GM12801 (cell line): ENCODE data around the gene ASS1.

Experiments
- TF ChIP-seq, protein P1 (sequence below): IDR thresholded peaks from one replicate; pipeline ENCODE4 v1.5.1; 2011; ENCODE audit warnings: control low read depth; ENCODE audit not compliant: insufficient read length; ENCODE audit errors: extremely low read depth

The ASS1 gene

DNA sequence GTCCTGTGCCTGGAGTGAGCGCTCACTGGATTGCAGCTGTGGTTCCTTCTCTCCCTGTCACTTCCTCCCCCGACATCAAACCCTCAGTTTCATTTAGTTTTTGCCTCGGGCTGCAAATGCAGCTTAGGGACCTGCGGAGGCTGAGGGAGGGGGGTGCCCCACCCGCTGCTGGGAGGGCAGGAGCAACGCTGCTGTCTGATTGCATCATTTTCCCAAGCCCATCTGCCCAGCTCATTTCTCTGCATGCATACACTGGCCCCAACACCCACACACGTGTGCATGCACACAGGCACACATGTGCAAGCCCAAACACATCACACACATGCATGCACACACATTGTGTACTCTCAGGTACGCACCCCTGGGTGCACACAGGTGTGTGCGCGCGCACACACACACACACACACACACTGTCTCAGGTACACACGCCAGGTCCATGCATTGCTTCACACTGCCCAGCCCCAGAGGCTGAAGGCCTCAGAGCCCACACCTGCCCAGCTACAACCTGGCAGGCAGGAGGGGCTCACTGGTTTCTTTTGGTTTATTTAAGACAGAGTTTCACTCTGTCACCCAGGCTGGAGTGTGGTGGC is 3.4 kb downstream of the ASS1 start:
- TF ChIP-seq, protein P1, sequence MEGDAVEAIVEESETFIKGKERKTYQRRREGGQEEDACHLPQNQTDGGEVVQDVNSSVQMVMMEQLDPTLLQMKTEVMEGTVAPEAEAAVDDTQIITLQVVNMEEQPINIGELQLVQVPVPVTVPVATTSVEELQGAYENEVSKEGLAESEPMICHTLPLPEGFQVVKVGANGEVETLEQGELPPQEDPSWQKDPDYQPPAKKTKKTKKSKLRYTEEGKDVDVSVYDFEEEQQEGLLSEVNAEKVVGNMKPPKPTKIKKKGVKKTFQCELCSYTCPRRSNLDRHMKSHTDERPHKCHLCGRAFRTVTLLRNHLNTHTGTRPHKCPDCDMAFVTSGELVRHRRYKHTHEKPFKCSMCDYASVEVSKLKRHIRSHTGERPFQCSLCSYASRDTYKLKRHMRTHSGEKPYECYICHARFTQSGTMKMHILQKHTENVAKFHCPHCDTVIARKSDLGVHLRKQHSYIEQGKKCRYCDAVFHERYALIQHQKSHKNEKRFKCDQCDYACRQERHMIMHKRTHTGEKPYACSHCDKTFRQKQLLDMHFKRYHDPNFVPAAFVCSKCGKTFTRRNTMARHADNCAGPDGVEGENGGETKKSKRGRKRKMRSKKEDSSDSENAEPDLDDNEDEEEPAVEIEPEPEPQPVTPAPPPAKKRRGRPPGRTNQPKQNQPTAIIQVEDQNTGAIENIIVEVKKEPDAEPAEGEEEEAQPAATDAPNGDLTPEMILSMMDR = no peak

DNA sequence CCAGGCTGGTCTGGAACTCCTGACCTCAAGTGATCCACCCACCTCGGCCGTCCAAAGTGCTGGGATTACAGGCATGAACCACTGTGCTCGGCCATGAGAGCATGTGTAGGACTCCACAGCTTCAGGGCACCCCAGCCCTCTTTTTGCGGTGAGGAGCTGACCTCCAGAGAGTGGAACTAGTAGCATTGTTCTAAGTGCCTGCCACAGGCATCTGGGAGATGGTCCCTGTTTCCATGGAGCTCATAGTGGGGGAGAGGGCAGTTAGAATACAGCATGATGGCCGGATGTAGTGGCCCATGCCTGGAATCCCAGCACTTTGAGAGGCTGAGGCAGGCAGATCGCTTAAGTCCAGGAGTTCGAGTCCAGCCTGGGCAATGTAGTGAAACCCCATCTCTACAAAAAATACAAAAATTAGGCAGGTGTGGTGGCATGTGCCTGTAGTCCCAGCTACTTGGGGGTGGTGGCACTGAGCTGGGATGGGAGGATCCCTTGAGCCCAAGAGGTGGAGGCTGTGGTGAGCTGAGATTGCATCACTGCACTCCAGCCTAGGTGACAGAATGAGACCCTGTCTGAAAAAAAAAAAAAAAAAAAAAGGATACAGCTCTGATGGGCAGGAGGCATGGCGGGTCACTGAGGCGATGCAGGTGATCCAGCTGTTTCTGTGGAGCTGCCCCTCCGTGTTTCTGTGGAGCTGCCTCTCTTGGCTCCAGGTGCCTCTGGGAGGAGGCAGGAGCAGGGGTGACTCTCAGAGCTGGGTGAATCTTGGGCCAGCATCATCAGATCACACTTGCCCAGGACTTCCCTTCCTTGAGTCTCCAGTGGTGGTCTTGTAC is 4.2 kb downstream of the ASS1 start:
- TF ChIP-seq, protein P1 = no peak

DNA sequence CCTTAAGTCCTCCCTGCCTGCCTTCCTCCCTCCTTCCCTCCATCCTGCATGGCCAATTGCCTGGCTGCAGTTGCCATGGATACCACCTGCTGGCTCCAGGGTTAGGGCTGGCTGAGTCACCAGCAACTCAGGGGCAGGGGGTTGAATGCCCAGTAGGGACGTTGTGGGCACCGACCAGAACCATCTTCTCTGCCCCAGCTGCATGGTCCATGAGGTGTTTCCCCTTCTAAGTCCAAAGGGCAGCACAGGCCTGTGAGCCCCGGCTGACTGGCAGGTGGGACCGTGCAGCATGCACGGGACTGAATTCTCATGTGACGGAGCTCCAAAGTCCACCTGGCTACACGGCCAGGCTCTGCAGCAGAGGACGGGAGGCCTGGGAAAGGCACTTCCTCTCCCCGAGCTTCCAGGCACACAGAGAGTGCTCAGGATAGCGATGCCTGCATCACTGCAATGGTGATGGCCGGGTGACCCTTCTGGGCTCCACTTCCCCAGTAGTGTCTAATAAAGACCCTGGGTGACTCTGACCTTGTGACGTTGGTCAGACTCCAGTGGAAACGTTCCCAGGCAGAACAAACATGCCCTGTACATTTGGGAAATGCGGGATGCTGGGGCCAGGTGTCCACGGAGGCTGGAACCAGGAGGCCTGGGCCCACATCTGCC is 5.7 kb downstream of the ASS1 start:
- TF ChIP-seq, protein P1 = no peak

DNA sequence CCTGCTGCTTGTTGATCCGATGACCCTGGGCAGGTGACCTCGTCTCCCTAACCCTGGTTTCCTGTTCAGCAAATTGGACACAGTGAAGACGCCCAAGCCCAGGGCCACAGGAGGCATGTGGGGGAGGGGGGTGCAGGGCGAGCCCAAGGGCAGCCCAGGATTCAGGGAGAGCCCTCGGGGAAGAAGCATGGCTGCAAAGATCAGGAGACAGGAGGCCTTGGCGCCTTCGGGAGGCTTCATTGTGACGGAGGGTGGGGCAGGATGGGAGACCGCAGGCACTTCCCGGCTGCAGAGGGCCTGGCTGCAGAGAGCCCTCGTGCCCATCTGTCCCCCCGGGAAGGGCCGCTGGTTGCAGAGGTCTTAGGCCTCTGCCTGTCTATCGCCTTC is 6.2 kb downstream of the ASS1 start:
- TF ChIP-seq, protein P1 = no peak

DNA sequence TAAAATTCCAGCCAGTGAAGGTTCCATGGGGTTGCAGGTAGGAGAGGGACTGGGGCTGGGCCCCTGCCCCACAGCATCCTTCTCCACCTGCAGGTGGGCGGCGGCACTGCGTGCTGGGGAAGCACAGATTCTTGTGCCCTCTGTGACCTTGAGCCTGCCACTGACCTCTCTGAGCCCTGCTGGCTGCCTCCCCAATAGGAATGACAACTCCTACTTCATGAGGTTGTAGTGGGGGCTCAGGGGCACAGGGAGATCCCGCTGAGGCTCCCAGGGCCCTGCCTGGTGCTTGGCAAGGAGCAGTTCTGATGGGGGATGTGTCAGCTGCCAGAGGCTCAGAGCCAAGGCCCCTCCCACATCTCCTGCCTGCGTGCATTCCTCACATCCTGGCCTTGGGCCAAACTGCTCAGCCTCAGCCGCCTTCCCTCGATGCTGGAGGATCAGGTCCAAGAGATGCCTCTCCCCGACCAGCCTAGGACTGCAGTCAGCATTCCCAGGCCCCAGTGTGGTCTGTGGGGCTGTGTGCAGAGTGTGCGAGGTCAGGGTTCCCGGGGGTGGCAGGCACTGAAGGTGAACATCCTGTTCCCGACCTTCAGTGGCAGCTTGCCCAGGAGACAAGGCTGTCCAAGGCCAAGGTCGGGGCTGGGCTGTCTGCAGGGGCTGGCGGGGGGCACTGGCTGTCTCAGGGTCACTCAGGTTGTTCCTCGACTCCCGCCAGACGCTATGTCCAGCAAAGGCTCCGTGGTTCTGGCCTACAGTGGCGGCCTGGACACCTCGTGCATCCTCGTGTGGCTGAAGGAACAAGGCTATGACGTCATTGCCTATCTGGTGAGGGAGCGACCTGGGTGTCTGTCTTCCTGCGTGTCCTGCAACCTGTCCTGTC is 7.0 kb downstream of the ASS1 start:
- TF ChIP-seq, protein P1 = no peak

DNA sequence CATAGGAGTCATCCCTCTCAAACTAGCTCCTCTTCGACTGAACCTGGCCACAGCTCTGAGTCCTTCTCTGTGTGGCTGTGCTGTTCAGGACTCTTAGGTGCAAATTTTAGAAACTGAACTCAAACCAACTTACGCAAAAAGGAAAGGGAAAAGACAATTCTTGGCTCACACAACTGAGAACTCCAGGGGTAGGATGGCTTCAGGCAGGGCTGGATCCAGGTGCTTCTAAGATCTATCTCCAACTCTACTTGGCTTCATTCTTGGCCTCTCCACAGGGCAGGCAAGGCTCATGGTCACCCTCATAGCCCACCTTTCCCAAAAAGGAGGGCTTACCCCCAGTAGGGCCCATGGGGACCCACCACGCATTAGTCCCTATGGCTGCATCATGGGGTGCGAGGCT is 8.1 kb downstream of the ASS1 start:
- TF ChIP-seq, protein P1 = no peak

DNA sequence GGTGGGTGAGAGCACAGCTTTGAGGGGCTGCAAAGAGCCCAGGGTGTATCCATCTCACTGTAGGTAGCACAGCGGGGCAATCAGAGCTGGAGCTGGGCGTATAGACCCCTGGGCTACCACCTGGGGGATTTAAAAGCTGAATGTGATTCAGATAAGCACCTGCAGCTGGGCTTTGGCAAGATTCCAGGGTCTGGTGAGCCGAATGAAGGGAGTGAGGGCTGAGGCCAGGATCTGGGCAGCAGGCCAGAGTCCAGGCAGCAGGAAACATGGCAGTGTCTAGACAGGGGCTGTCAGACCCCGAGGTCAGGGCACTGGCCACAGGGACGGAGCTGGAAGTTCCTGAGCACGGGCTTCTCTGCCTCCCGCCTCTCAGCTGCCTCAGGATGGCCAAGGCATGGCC is 8.7 kb downstream of the ASS1 start:
- TF ChIP-seq, protein P1 = no peak
